GM12865 (cell line): ENCODE measurements around the gene MED13L.

Experiments
- DNase-seq: peaks from one replicate; pipeline ENCODE4 v3.0.0; 2010; ENCODE audit warnings: low read depth
- H3K4me3 ChIP-seq: 2 replicates; pipeline ENCODE4 v1.5.1; 2011; ENCODE audit warnings: mild to moderate bottlenecking, low read depth, low read length, control low read depth
- TF ChIP-seq, protein P1 (sequence below): IDR thresholded peaks from 2 replicates; pipeline ENCODE4 v1.5.1; 2011; ENCODE audit warnings: low read length, control low read depth, low read depth, inconsistent platforms; ENCODE audit not compliant: insufficient read depth; ENCODE audit errors: missing control alignments

Gene MED13L

DNA sequence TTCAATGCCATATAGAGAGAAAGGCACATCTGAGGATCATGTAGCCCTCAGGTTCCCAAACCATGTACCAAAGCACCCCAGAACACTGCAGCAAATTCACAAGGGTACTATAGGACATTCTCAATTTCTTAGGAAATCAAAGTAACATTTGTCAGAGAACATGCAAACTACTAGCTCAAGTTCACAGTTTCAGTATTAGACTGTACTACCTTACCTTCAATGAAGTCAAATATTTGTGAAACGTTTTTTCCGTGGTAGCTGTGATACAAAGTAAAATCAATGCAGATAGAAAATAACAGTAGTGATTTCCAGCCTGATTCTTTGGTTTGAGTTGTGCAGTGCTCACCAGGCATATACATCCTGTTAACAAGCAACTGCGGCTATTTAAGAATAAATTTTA lies 197.1 kb downstream of the MED13L start:
- no peak for DNase-seq
- TF ChIP-seq, protein P1, sequence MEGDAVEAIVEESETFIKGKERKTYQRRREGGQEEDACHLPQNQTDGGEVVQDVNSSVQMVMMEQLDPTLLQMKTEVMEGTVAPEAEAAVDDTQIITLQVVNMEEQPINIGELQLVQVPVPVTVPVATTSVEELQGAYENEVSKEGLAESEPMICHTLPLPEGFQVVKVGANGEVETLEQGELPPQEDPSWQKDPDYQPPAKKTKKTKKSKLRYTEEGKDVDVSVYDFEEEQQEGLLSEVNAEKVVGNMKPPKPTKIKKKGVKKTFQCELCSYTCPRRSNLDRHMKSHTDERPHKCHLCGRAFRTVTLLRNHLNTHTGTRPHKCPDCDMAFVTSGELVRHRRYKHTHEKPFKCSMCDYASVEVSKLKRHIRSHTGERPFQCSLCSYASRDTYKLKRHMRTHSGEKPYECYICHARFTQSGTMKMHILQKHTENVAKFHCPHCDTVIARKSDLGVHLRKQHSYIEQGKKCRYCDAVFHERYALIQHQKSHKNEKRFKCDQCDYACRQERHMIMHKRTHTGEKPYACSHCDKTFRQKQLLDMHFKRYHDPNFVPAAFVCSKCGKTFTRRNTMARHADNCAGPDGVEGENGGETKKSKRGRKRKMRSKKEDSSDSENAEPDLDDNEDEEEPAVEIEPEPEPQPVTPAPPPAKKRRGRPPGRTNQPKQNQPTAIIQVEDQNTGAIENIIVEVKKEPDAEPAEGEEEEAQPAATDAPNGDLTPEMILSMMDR: no peak
- no peak overlapping the region for H3K4me3 ChIP-seq

DNA sequence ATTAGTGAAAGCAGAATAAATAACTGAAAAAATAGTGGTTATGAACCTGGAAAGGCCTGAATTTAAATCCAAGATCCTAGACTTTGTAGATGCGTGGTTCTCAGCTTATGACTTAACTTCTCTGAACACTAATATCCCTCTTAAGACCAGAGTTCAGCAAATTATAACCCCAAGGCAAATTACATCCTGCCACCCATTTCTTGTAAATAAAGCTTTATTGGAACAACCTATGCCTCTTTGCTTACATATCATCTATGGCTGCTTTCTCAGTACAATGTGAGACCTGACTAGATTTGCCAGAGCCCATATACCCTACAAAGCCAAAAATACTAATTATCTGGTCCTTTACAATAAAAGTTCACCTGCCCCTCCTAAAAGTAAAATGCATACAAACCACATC lies 199.1 kb downstream of the MED13L start:
- no peak overlapping the region for H3K4me3 ChIP-seq
- no peak for DNase-seq
- TF ChIP-seq, protein P1: no peak

DNA sequence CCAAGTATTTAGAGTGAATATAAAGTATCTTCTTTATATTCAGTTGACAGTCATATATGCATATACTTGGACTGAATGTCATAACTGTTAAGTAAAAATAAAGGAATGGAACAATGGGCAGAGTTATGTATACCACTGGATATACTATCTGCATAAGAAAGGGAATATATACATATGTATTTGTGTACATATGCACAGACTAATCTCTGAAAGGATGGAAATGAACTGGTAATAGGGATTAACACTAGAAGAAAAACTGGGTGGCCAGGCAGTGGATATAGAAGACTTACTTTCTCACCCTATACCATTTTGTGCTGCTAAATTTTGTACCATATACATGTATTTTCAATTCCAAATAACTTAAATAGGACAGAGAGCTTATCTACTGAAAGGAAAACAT lies 200.1 kb downstream of the MED13L start:
- no peak for DNase-seq
- no peak overlapping the region for H3K4me3 ChIP-seq
- TF ChIP-seq, protein P1: no peak

DNA sequence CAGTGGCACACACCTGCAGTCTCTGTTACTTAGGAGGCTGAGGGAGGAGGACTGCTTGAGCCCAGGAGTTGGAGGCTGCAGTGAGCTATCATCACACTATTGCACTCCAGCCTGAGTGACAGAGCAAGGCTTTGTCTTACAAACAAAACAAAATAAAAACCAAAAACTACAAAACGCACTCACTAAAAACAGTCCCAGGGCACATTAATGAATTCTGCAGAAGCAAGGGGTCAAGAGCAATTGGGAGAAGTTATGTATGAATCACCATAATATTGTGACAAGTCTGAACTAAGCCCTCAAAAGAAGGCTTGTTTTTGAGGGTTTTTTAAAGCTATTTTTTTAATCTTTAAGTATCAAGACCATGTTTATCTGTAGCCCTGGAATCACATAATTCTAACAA lies 201.1 kb downstream of the MED13L start:
- no peak for DNase-seq
- TF ChIP-seq, protein P1: no peak
- no peak overlapping the region for H3K4me3 ChIP-seq

DNA sequence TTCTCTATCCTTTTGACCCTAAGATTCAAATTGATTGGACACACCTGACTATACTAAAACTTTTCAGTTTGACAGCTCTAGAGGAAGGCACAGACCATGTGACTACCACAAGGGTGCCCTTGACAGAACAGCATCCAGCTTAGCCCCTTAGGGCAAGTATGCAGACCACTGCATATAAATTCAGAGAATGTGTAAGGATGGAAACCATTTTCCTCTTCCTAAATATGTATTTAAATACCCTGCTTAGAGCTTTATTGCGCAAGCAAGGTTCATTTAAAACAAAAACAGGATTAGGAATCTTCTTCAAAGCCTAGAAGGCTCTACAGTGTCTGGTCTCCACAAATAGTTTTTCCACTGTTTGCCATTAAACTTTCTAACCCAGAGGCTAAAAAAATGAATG lies 202.8 kb downstream of the MED13L start:
- TF ChIP-seq, protein P1: no peak
- H3K4me3 ChIP-seq: no peak overlapping the region
- DNase-seq: no peak

DNA sequence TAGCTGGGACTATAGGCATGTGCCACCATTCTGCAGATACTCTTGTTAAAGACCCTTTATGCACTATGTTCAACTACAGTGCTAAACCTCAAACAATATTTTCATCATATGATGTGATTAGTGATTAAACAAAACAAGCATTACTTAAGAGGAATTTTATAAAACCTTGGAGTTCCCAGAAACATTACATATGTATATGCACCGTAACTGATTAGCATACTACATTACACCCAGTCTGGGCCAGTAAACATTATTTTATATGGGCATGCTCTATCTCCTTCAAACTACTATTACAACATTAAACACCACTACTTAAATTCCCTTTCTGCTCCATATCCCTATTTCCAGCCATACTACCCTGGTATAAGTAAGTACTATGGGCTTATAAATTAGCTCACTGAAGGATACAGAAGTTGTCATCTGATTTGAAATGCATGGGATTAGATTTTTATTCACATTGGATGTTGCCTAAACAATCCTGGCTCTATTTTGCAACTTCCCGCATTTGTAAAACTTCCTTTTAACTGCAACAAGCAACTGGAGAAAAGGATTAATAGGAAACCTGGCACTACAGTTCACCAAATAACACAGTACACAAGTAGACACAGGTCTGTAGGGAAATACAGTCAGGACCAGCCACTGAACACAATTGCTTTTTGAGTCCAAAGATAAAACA lies 205.8 kb downstream of the MED13L start:
- no peak for DNase-seq
- TF ChIP-seq, protein P1: no peak
- H3K4me3 ChIP-seq: no peak overlapping the region

DNA sequence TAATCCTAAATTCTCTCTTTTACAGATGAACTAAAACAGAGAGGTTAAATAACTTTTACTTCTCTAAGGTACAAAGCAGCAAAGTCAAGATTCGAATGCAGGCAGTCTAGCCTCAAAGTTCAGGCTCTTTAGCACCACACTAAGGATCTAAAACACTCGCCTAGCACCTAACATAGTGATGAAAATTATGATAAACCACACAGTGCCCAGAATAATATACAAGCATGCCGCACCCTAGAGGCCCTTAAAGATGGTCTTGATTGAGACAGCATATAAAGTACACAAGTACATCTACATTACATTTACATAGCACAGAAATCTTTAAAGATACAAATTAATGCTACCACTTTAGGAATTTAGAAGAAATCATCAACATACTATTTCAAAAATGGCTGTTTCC lies 207.0 kb downstream of the MED13L start:
- no peak overlapping the region for H3K4me3 ChIP-seq
- TF ChIP-seq, protein P1: no peak
- no peak for DNase-seq
